H1 (cell line): ENCODE measurements around the gene PPP1R10. TPM values are rescaled to one million over a fixed set of nuclear protein-coding genes. Genes with fewer than 3 reads are reported as not detected.

Source experiments
- CTCF ChIA-PET: fragments of 300-600 bp; sonication (Branson Sonifier 250); formaldehyde crosslinking; loops from one replicate; lab custom pipeline; 2021; ENCODE audit not compliant: partially characterized antibody; lab: Charles Lee
- POLR2A ChIA-PET: fragments of 300-600 bp; sonication (Branson Sonifier 250); formaldehyde crosslinking; loops from one replicate; lab custom pipeline; 2021; ENCODE audit warnings: inconsistent platforms; ENCODE audit not compliant: partially characterized antibody; lab: Charles Lee
- DNase-seq, 2 experiments: peaks; one replicate each; pipeline versions ENCODE4 v3.0.0 to v3.0.0-alpha.2; 2010 to 2022; ENCODE audit warnings: low spot score in 2 of 2, low read depth in 1 of 2, mixed read lengths in 1 of 2
- FAIRE-seq: peaks from 2 replicates; lab custom pipeline; 2011; peaks lifted over from hg19 to GRCh38; lab: Jason Lieb, UNC
- H2AFZ ChIP-seq: 2 replicates; pipeline ENCODE4 v1.8.1; 2012; ENCODE audit warnings: low read length, inconsistent platforms
- H2AK5ac ChIP-seq: 2 replicates; pipeline ENCODE4 v1.6.1; 2013; ENCODE audit warnings: low read depth, low read length
- H2BK120ac ChIP-seq: replicated peaks from 2 replicates; pipeline ENCODE3; 2013; ENCODE audit warnings: low read depth, low read length, inconsistent platforms
- H2BK12ac ChIP-seq: 2 replicates; pipeline ENCODE4 v1.6.1; 2013; ENCODE audit warnings: low read depth, low read length
- H2BK15ac ChIP-seq: 2 replicates; pipeline ENCODE4 v1.6.1; 2013; ENCODE audit warnings: low read length
- H2BK20ac ChIP-seq: 2 replicates; pipeline ENCODE4 v1.6.1; 2013; ENCODE audit warnings: low read length
- H2BK5ac ChIP-seq: 2 replicates; pipeline ENCODE4 v1.6.1; 2013; ENCODE audit warnings: low read depth, low read length
- H3K14ac ChIP-seq: 2 replicates; pipeline ENCODE4 v1.6.1; 2013; ENCODE audit warnings: inconsistent platforms; ENCODE audit not compliant: insufficient read length
- H3K18ac ChIP-seq: 2 replicates; pipeline ENCODE4 v1.6.1; 2013; ENCODE audit warnings: low read length; ENCODE audit errors: extremely low read depth
- H3K23ac ChIP-seq: 2 replicates; pipeline ENCODE4 v1.6.1; 2013; ENCODE audit warnings: inconsistent platforms; ENCODE audit not compliant: insufficient read length
- H3K23me2 ChIP-seq: 2 replicates; pipeline ENCODE4 v1.6.1; 2013; ENCODE audit warnings: low read depth, low read length
- H3K27ac ChIP-seq: 2 replicates; pipeline ENCODE4 v1.6.1; 2011; ENCODE audit warnings: low read depth, low read length, inconsistent platforms
- H3K27me3 ChIP-seq, 4 experiments: replicated peaks in 1 of 4; 1 replicate in 1 of 4; 2 replicates in 3 of 4; pipeline versions ENCODE4 v1.6.1 to v1.8.1; 2011 to 2013; ENCODE audit warnings: low read length in 3 of 4, mild to moderate bottlenecking in 3 of 4, inconsistent platforms in 2 of 4, mixed read lengths in 2 of 4, moderate library complexity in 1 of 4; ENCODE audit not compliant: control insufficient read depth in 3 of 4, insufficient read depth in 3 of 4; ENCODE audit errors: extremely low read depth in 1 of 4
- H3K36me3 ChIP-seq, 4 experiments: 2 replicates each; pipeline versions ENCODE4 v1.6.1 to v1.8.1; 2011 to 2013; ENCODE audit warnings: mild to moderate bottlenecking in 4 of 4, low read length in 3 of 4, moderate library complexity in 2 of 4, control low read depth in 1 of 4, inconsistent platforms in 1 of 4; ENCODE audit not compliant: insufficient read depth in 4 of 4, control insufficient read depth in 2 of 4
- H3K4ac ChIP-seq: replicated peaks from 2 replicates; pipeline ENCODE3; 2013; ENCODE audit warnings: low read length, low read depth, mixed read lengths, inconsistent platforms; ENCODE audit not compliant: insufficient read length
- H3K4me1 ChIP-seq, 4 experiments: replicated peaks in 1 of 4; 1 replicate in 1 of 4; 2 replicates in 3 of 4; pipeline versions ENCODE4 v1.6.1 to v1.8.1; 2011 to 2013; ENCODE audit warnings: low read length in 3 of 4, inconsistent platforms in 2 of 4, mixed read lengths in 1 of 4; ENCODE audit not compliant: insufficient read depth in 4 of 4, control insufficient read depth in 3 of 4
- H3K4me2 ChIP-seq, 2 experiments: 2 replicates each; pipeline versions ENCODE4 v1.6.1 to v1.8.1; 2011 to 2013; ENCODE audit warnings: low read depth in 2 of 2, low read length in 2 of 2, control low read depth in 1 of 2, inconsistent platforms in 1 of 2, mild to moderate bottlenecking in 1 of 2; ENCODE audit not compliant: insufficient read depth in 1 of 2
- H3K4me3 ChIP-seq, 4 experiments: fragments of 200-600, 300-600 bp in 1 of 4; sonication (generic), shearing (Covaris generic), sonication (Bioruptor Twin) in 1 of 4; 2 replicates each; pipeline versions ENCODE4 v1.5.1 to v1.8.1; 2011 to 2016; ENCODE audit warnings: low read length in 4 of 4, low read depth in 3 of 4, control low read depth in 2 of 4, inconsistent platforms in 2 of 4, mild to moderate bottlenecking in 2 of 4, mixed read lengths in 1 of 4, moderate library complexity in 1 of 4; ENCODE audit not compliant: insufficient read depth in 2 of 4; ENCODE audit errors: extremely low read depth in 1 of 4
- H3K56ac ChIP-seq: replicated peaks from 2 replicates; pipeline ENCODE3; 2013; ENCODE audit warnings: low read depth, mild to moderate bottlenecking, mixed read lengths, low read length, inconsistent platforms; ENCODE audit not compliant: insufficient read length
- H3K79me1 ChIP-seq: 2 replicates; pipeline ENCODE4 v1.6.1; 2013; ENCODE audit warnings: low read depth, low read length, control low read depth
- H3K79me2 ChIP-seq, 2 experiments: 2 replicates each; pipeline versions ENCODE4 v1.6.1 to v1.8.1; 2012 to 2013; ENCODE audit warnings: low read length in 2 of 2, mild to moderate bottlenecking in 2 of 2, inconsistent platforms in 1 of 2; ENCODE audit not compliant: insufficient read depth in 2 of 2, control insufficient read depth in 1 of 2
- H3K9ac ChIP-seq, 4 experiments: replicated peaks in 1 of 4; 1 replicate in 1 of 4; 2 replicates in 3 of 4; pipeline versions ENCODE4 v1.6.1 to v1.8.1; 2011 to 2013; ENCODE audit warnings: low read depth in 3 of 4, low read length in 3 of 4, control low read depth in 2 of 4, mild to moderate bottlenecking in 2 of 4, moderate library complexity in 2 of 4, inconsistent platforms in 1 of 4; ENCODE audit errors: extremely low read depth in 1 of 4
- H3K9me3 ChIP-seq, 2 experiments: 2 replicates each; pipeline versions ENCODE4 v1.6.1 to v1.8.1; 2012 to 2013; ENCODE audit warnings: mild to moderate bottlenecking in 2 of 2, moderate library complexity in 2 of 2, control low read depth in 1 of 2, inconsistent platforms in 1 of 2, low read depth in 1 of 2, low read length in 1 of 2, mixed read lengths in 1 of 2; ENCODE audit not compliant: insufficient read depth in 2 of 2
- H4K20me1 ChIP-seq, 2 experiments: replicated peaks in 1 of 2; 2 replicates each; pipeline versions ENCODE3 to v1.8.1; 2011 to 2013; ENCODE audit warnings: inconsistent platforms in 2 of 2, low read length in 2 of 2, mild to moderate bottlenecking in 1 of 2; ENCODE audit not compliant: insufficient read depth in 2 of 2, control insufficient read depth in 1 of 2
- H4K5ac ChIP-seq: 2 replicates; pipeline ENCODE4 v1.6.1; 2013; ENCODE audit warnings: low read length, low read depth, mixed read lengths, inconsistent platforms; ENCODE audit not compliant: insufficient read length
- H4K8ac ChIP-seq: 2 replicates; pipeline ENCODE4 v1.8.0; 2013; ENCODE audit warnings: mild to moderate bottlenecking, moderate library complexity, low read length, inconsistent platforms; ENCODE audit not compliant: insufficient read depth; ENCODE audit errors: extremely low read depth
- H4K91ac ChIP-seq: replicated peaks from 2 replicates; pipeline ENCODE3; 2013; ENCODE audit warnings: low read length, mixed read lengths, inconsistent platforms; ENCODE audit not compliant: insufficient read length
- BCL11A ChIP-seq, 2 experiments: IDR thresholded peaks; one replicate each; pipeline ENCODE4 v1.6.1; 2011; ENCODE audit warnings: low read depth in 2 of 2, low read length in 2 of 2, mild to moderate bottlenecking in 2 of 2
- BRCA1 ChIP-seq: IDR thresholded peaks from 2 replicates; pipeline ENCODE4 v1.6.1; 2012; ENCODE audit warnings: low read depth, low read length, improper control_type of control experiment
- CBX5 ChIP-seq: fragments of 300-800, 300-1000 bp; sonication (generic); IDR thresholded peaks from 2 replicates; pipeline ENCODE4 v1.7.1; 2016; ENCODE audit warnings: antibody characterized with exemption, low read length, low read depth
- CTBP2 ChIP-seq: IDR thresholded peaks from 2 replicates; pipeline ENCODE4 v1.7.0; 2011; ENCODE audit warnings: borderline replicate concordance, mild to moderate bottlenecking, moderate library complexity, mixed read lengths, low read length; ENCODE audit not compliant: insufficient read depth, insufficient read length
- E2F6 ChIP-seq: IDR thresholded peaks from 2 replicates; pipeline ENCODE4 v1.6.1; 2012; ENCODE audit warnings: inconsistent platforms
- HDAC2 ChIP-seq, 2 experiments: fragments of 300-600 bp in 1 of 2; sonication (generic) in 1 of 2; IDR thresholded peaks; 2 replicates each; pipeline ENCODE4 v1.6.1; 2011 to 2012; ENCODE audit warnings: low read depth in 2 of 2, low read length in 2 of 2, mild to moderate bottlenecking in 2 of 2, moderate library complexity in 2 of 2, borderline replicate concordance in 1 of 2, inconsistent platforms in 1 of 2
- SAP30 ChIP-seq: fragments of 300-600 bp; sonication (generic); IDR thresholded peaks from 2 replicates; pipeline ENCODE4 v1.7.1; 2012; ENCODE audit warnings: low read length, moderate library complexity, mild to moderate bottlenecking, inconsistent platforms; ENCODE audit not compliant: insufficient read depth, insufficient replicate concordance
- TAF1 ChIP-seq: IDR thresholded peaks from 2 replicates; pipeline ENCODE4 v1.6.1; 2011; ENCODE audit warnings: mild to moderate bottlenecking, low read depth, low read length
- TAF7 ChIP-seq: optimal IDR thresholded peaks from 2 replicates; pipeline ENCODE3; 2011; ENCODE audit warnings: low read depth, mild to moderate bottlenecking, inconsistent platforms, low read length, moderate library complexity, borderline replicate concordance
- TBP ChIP-seq: IDR thresholded peaks from 2 replicates; pipeline ENCODE4 v1.6.1; 2011; ENCODE audit warnings: low read depth, low read length, improper control_type of control experiment
- TCF12 ChIP-seq: IDR thresholded peaks from 2 replicates; pipeline ENCODE4 v1.6.1; 2011; ENCODE audit warnings: low read depth, mild to moderate bottlenecking, low read length
- WGBS, 2 experiments: shearing (Covaris generic) in 1 of 2; methylation state at CpG; one replicate each; pipeline versions ENCODE4 v1.1.6 to v1.1.7; 2013 to 2015; ENCODE audit warnings: low lambda C conversion rate in 2 of 2, mixed read lengths in 2 of 2, inconsistent platforms in 1 of 2, low coverage in 1 of 2, missing lambda C conversion rate in 1 of 2; ENCODE audit not compliant: insufficient replicate concordance in 2 of 2, insufficient coverage in 1 of 2, insufficient read length in 1 of 2; ENCODE audit errors: extremely low coverage in 1 of 2, missing lambda C conversion rate in 1 of 2; 5-methylcytosine and 5-hydroxymethylcytosine counted together
- polyA plus RNA-seq, 7 experiments: library from polyadenylated mRNA; depleted of rRNA in 3 of 7; stranded (reverse) in 5 of 7; unstranded in 2 of 7; fragments of >200 nt in 5 of 7; fragments of 200-250 nt in 2 of 7; gene quantifications; 1 replicate in 5 of 7; 2 replicates in 1 of 7; 4 replicates in 1 of 7; pipeline versions ENCODE4 v1.2.1 to v1.2.3, GENCODE V29; 2011 to 2013; ENCODE audit warnings: missing spikeins in 2 of 7, mixed read lengths in 2 of 7
- total RNA-seq: library from RNA; stranded (reverse); fragmentation: NEBNext Ultra II Directional; extraction: Animal tissue kit (Norgen Biotek cat#: 25700); gene quantifications from 2 replicates; pipeline ENCODE4 v1.2.1, GENCODE V29; 2021

The PPP1R10 gene
- total and polyA plus RNA-seq, 2 of the 8 experiments (the other 6 are each of a cell fraction or from before 2014, with no cell fraction given) = 23.9 to 89.1 TPM

- H3K18ac ChIP-seq = no peak overlapping the region
- H2BK12ac ChIP-seq = no peak overlapping the region; the same call in 1 of the 2 replicates
- no peak overlapping the region for H2BK120ac ChIP-seq
- H3K4me1 ChIP-seq = peaks cover 0 to 6% (median 4%) of the 10 kb centered on the region in 4 experiments; a peak in 4 of 7 replicates
- no peak overlapping the region for H3K23ac ChIP-seq
- H3K4me3 ChIP-seq = peak overlapping the region; percentile 90 to 97 (median 96)
- H3K56ac ChIP-seq = no peak overlapping the region
- no peaks in the 10 kb centered on the region for H3K9me3 ChIP-seq
- 8% methylated on average over 6 of the region's 6 CpGs; no CpG with 5 or more reads in 1 of the 2 experiments for WGBS, 2 experiments
- H3K27ac ChIP-seq = peak overlapping the region; percentile 98
- ChIA-PET POLR2A (interaction anchor here (0.6 to 4.8 kb wide), 42 partner anchors 9 to 550 kb away, joined by 3 to 443 read pairs (median 6); partner anchors contain the start of genes ABCF1, ATAT1, C6orf136 and DHX16), CTCF (interaction anchor here (1.6 to 1.7 kb wide), 2 partner anchors 14 to 18 kb away, joined by 4 to 7 read pairs; no protein-coding TSS in a partner anchor)
- peaks cover 11% of the 10 kb centered on the region; the same call in 1 of the 2 replicates for H3K79me1 ChIP-seq
- DNase-seq (peak; percentile 68 to 86), FAIRE-seq (peak; percentile 48)
- peak overlapping the region; percentile 99 to 100 (median 100); a peak in 6 of 7 replicates for H3K9ac ChIP-seq
- H4K5ac ChIP-seq = no peak overlapping the region
- H3K36me3 ChIP-seq = peaks cover 6 to 47% (median 16%) of the 10 kb centered on the region in 4 experiments
- peaks cover 1 to 4% of the 10 kb centered on the region in 2 experiments for H4K20me1 ChIP-seq
- H3K4ac ChIP-seq = no peak overlapping the region
- H2AK5ac ChIP-seq = 0 out of 2 replicates have a peak overlapping the region, but pooled peaks have one; percentile 34
- H3K14ac ChIP-seq = no peak overlapping the region
- H4K91ac ChIP-seq = no peak overlapping the region
- no peak overlapping the region for H4K8ac ChIP-seq
- H2AFZ ChIP-seq = no peak overlapping the region
- H3K23me2 ChIP-seq = peaks cover 14% of the 10 kb centered on the region
- no peak overlapping the region for H2BK20ac ChIP-seq
- H3K79me2 ChIP-seq = peaks cover 4 to 71% of the 10 kb centered on the region in 2 experiments; a peak in 3 of 4 replicates
- H2BK5ac ChIP-seq = peak overlapping the region; percentile 53; the same call in 1 of the 2 replicates
- H3K27me3 ChIP-seq = no peaks in the 10 kb centered on the region
- no peak overlapping the region for H2BK15ac ChIP-seq
- H3K4me2 ChIP-seq = peak overlapping the region; percentile 96 to 98
- TF ChIP-seq HDAC2 (IDR thresholded peaks at IDR 0.05; ENCODE audit: borderline replicate concordance in 1 of 2, low read depth in 2 of 2, low read length in 2 of 2) (no peak), SAP30 (no peak), E2F6 (no peak), TAF1 (peak; percentile 90), BRCA1 (no peak), BCL11A (IDR thresholded peaks at IDR 0.05; ENCODE audit: low read depth in 2 of 2, low read length in 2 of 2) (no peak), CBX5 (no peak), TCF12 (no peak), CTBP2 (no peak), TAF7 (no peak), TBP (peak; percentile 67; the same call in 1 of the 2 replicates)
These were observed 2.2 kb downstream of the PPP1R10 start for GRCh38 chr6:30614843-30615218.
